Measurements from ENCODE around the gene DCLK1.

DCLK1 gene

GRCh38 chr13:35841060-35841521 lies 290.1 kb downstream of the DCLK1 start:
- Histone ChIP-seq H3K9me3 (ENCODE audit: control insufficient read depth, insufficient read depth, low read length) (no peaks in the 10 kb centered on the region), H3K27me3 (ENCODE audit: control insufficient read depth, insufficient read depth, low read length) (no peaks in the 10 kb centered on the region), H3K4me3 (ENCODE audit: low read depth, low read length) (no peak overlapping the region), H3K36me3 (ENCODE audit: control insufficient read depth, insufficient read depth, low read length) (no peaks in the 10 kb centered on the region), H3K4me1 (ENCODE audit: control insufficient read depth, insufficient read depth, low read length) (no peaks in the 10 kb centered on the region), H3K9ac (ENCODE audit: low read depth, low read length) (no peak overlapping the region)

GRCh38 chr13:35839806-35840205 lies 291.4 kb downstream of the DCLK1 start:
- H3K9ac ChIP-seq (ENCODE audit: low read depth, low read length), result no peak overlapping the region
- H3K36me3 ChIP-seq (ENCODE audit: control insufficient read depth, insufficient read depth, low read length), result no peaks in the 10 kb centered on the region
- no peaks in the 10 kb centered on the region for H3K27me3 ChIP-seq (ENCODE audit: control insufficient read depth, insufficient read depth, low read length)
- no peaks in the 10 kb centered on the region for H3K4me1 ChIP-seq (ENCODE audit: control insufficient read depth, insufficient read depth, low read length)
- H3K4me3 ChIP-seq (ENCODE audit: low read depth, low read length), result no peak overlapping the region
- no peaks in the 10 kb centered on the region for H3K9me3 ChIP-seq (ENCODE audit: control insufficient read depth, insufficient read depth, low read length)

GRCh38 chr13:35838356-35838755 lies 292.8 kb downstream of the DCLK1 start:
- Histone ChIP-seq H3K9me3 (ENCODE audit: control insufficient read depth, insufficient read depth, low read length) (no peaks in the 10 kb centered on the region), H3K9ac (ENCODE audit: low read depth, low read length) (no peak overlapping the region), H3K4me1 (ENCODE audit: control insufficient read depth, insufficient read depth, low read length) (no peaks in the 10 kb centered on the region), H3K36me3 (ENCODE audit: control insufficient read depth, insufficient read depth, low read length) (peaks cover 4% of the 10 kb centered on the region), H3K27me3 (ENCODE audit: control insufficient read depth, insufficient read depth, low read length) (no peaks in the 10 kb centered on the region), H3K4me3 (ENCODE audit: low read depth, low read length) (no peak overlapping the region)

GRCh38 chr13:35836446-35836845 lies 294.7 kb downstream of the DCLK1 start:
- H3K27me3 ChIP-seq (ENCODE audit: control insufficient read depth, insufficient read depth, low read length), result no peaks in the 10 kb centered on the region
- peaks cover 4% of the 10 kb centered on the region for H3K36me3 ChIP-seq (ENCODE audit: control insufficient read depth, insufficient read depth, low read length)
- H3K4me3 ChIP-seq (ENCODE audit: low read depth, low read length), result no peak overlapping the region
- H3K4me1 ChIP-seq (ENCODE audit: control insufficient read depth, insufficient read depth, low read length), result no peaks in the 10 kb centered on the region
- H3K9me3 ChIP-seq (ENCODE audit: control insufficient read depth, insufficient read depth, low read length), result no peaks in the 10 kb centered on the region
- no peak overlapping the region for H3K9ac ChIP-seq (ENCODE audit: low read depth, low read length)

GRCh38 chr13:35835989-35836388 lies 295.2 kb downstream of the DCLK1 start:
- H3K27me3 ChIP-seq (ENCODE audit: control insufficient read depth, insufficient read depth, low read length), result no peaks in the 10 kb centered on the region
- H3K4me3 ChIP-seq (ENCODE audit: low read depth, low read length), result no peak overlapping the region
- H3K9me3 ChIP-seq (ENCODE audit: control insufficient read depth, insufficient read depth, low read length), result no peaks in the 10 kb centered on the region
- no peak overlapping the region for H3K9ac ChIP-seq (ENCODE audit: low read depth, low read length)
- H3K4me1 ChIP-seq (ENCODE audit: control insufficient read depth, insufficient read depth, low read length), result no peaks in the 10 kb centered on the region
- peaks cover 4% of the 10 kb centered on the region for H3K36me3 ChIP-seq (ENCODE audit: control insufficient read depth, insufficient read depth, low read length)

GRCh38 chr13:35833608-35834275 lies 297.4 kb downstream of the DCLK1 start:
- H3K27me3 ChIP-seq (ENCODE audit: control insufficient read depth, insufficient read depth, low read length), result no peaks in the 10 kb centered on the region

GRCh38 chr13:35833031-35833430 lies 298.2 kb downstream of the DCLK1 start:
- Histone ChIP-seq H3K4me1 (ENCODE audit: control insufficient read depth, insufficient read depth, low read length) (no peaks in the 10 kb centered on the region), H3K27me3 (ENCODE audit: control insufficient read depth, insufficient read depth, low read length) (no peaks in the 10 kb centered on the region), H3K9ac (ENCODE audit: low read depth, low read length) (no peak overlapping the region), H3K4me3 (ENCODE audit: low read depth, low read length) (no peak overlapping the region), H3K9me3 (ENCODE audit: control insufficient read depth, insufficient read depth, low read length) (no peaks in the 10 kb centered on the region), H3K36me3 (ENCODE audit: control insufficient read depth, insufficient read depth, low read length) (peaks cover 4% of the 10 kb centered on the region)

More at GRCh38 chr13:35833608-35834275, 297.4 kb downstream of the DCLK1 start:
- Histone ChIP-seq H3K9me3 (ENCODE audit: control insufficient read depth, insufficient read depth, low read length) (no peaks in the 10 kb centered on the region), H3K36me3 (ENCODE audit: control insufficient read depth, insufficient read depth, low read length) (peaks cover 4% of the 10 kb centered on the region), H3K9ac (ENCODE audit: low read depth, low read length) (no peak overlapping the region), H3K4me3 (ENCODE audit: low read depth, low read length) (no peak overlapping the region), H3K4me1 (ENCODE audit: control insufficient read depth, insufficient read depth, low read length) (no peaks in the 10 kb centered on the region)

GRCh38 chr13:35832551-35832950 lies 298.6 kb downstream of the DCLK1 start:
- no peaks in the 10 kb centered on the region for H3K9me3 ChIP-seq (ENCODE audit: control insufficient read depth, insufficient read depth, low read length)
- peaks cover 4% of the 10 kb centered on the region for H3K36me3 ChIP-seq (ENCODE audit: control insufficient read depth, insufficient read depth, low read length)
- H3K4me3 ChIP-seq (ENCODE audit: low read depth, low read length), result no peak overlapping the region
- no peaks in the 10 kb centered on the region for H3K27me3 ChIP-seq (ENCODE audit: control insufficient read depth, insufficient read depth, low read length)
- no peak overlapping the region for H3K9ac ChIP-seq (ENCODE audit: low read depth, low read length)
- no peaks in the 10 kb centered on the region for H3K4me1 ChIP-seq (ENCODE audit: control insufficient read depth, insufficient read depth, low read length)

GRCh38 chr13:35830850-35831450 lies 300.2 kb downstream of the DCLK1 start:
- H3K9me3 ChIP-seq (ENCODE audit: control insufficient read depth, insufficient read depth, low read length), result no peaks in the 10 kb centered on the region
- H3K36me3 ChIP-seq (ENCODE audit: control insufficient read depth, insufficient read depth, low read length), result peaks cover 11% of the 10 kb centered on the region
- no peaks in the 10 kb centered on the region for H3K4me1 ChIP-seq (ENCODE audit: control insufficient read depth, insufficient read depth, low read length)
- no peak overlapping the region for H3K4me3 ChIP-seq (ENCODE audit: low read depth, low read length)
- H3K27me3 ChIP-seq (ENCODE audit: control insufficient read depth, insufficient read depth, low read length), result no peaks in the 10 kb centered on the region
- no peak overlapping the region for H3K9ac ChIP-seq (ENCODE audit: low read depth, low read length)

- no peaks in the 10 kb centered on the region for H3K9me3 ChIP-seq (ENCODE audit: control insufficient read depth, insufficient read depth, low read length)
- H3K4me1 ChIP-seq (ENCODE audit: control insufficient read depth, insufficient read depth, low read length), result no peaks in the 10 kb centered on the region
- H3K27me3 ChIP-seq (ENCODE audit: control insufficient read depth, insufficient read depth, low read length), result no peaks in the 10 kb centered on the region
- H3K9ac ChIP-seq (ENCODE audit: low read depth, low read length), result no peak overlapping the region
- peaks cover 14% of the 10 kb centered on the region for H3K36me3 ChIP-seq (ENCODE audit: control insufficient read depth, insufficient read depth, low read length)
- H3K4me3 ChIP-seq (ENCODE audit: low read depth, low read length), result no peak overlapping the region
Measured at GRCh38 chr13:35826626-35827254, 304.4 kb downstream of the DCLK1 start.

GRCh38 chr13:35824825-35825224 lies 306.4 kb downstream of the DCLK1 start:
- Histone ChIP-seq H3K4me3 (ENCODE audit: low read depth, low read length) (no peak overlapping the region), H3K27me3 (ENCODE audit: control insufficient read depth, insufficient read depth, low read length) (no peaks in the 10 kb centered on the region), H3K36me3 (ENCODE audit: control insufficient read depth, insufficient read depth, low read length) (peaks cover 17% of the 10 kb centered on the region), H3K4me1 (ENCODE audit: control insufficient read depth, insufficient read depth, low read length) (no peaks in the 10 kb centered on the region), H3K9ac (ENCODE audit: low read depth, low read length) (no peak overlapping the region), H3K9me3 (ENCODE audit: control insufficient read depth, insufficient read depth, low read length) (no peaks in the 10 kb centered on the region)

GRCh38 chr13:35824395-35824794 lies 306.8 kb downstream of the DCLK1 start:
- no peaks in the 10 kb centered on the region for H3K4me1 ChIP-seq (ENCODE audit: control insufficient read depth, insufficient read depth, low read length)
- no peak overlapping the region for H3K4me3 ChIP-seq (ENCODE audit: low read depth, low read length)
- no peaks in the 10 kb centered on the region for H3K9me3 ChIP-seq (ENCODE audit: control insufficient read depth, insufficient read depth, low read length)
- H3K27me3 ChIP-seq (ENCODE audit: control insufficient read depth, insufficient read depth, low read length), result no peaks in the 10 kb centered on the region
- no peak overlapping the region for H3K9ac ChIP-seq (ENCODE audit: low read depth, low read length)
- peaks cover 17% of the 10 kb centered on the region for H3K36me3 ChIP-seq (ENCODE audit: control insufficient read depth, insufficient read depth, low read length)
